Hepatocyte (in vitro differentiated cells): ENCODE measurements around the gene DLG2. TPM values are rescaled to one million over a fixed set of nuclear protein-coding genes. Genes with fewer than 3 reads are reported as not detected.
"Not testable (repeated sequence)": the region's sequence is repeated elsewhere in the genome, so short reads cannot be mapped to it uniquely, and the experiment has no call there.

Source experiments
- DNase-seq: peaks from one replicate; pipeline ENCODE4 v3.0.0-alpha.2; 2016; ENCODE audit warnings: low spot score
- H2AFZ ChIP-seq: fragments of 200-600 bp; sonication (generic); 2 replicates; pipeline ENCODE4 v1.6.0; 2016; ENCODE audit warnings: antibody characterized with exemption, mild to moderate bottlenecking
- H3K27ac ChIP-seq: fragments of 200-600 bp; sonication (generic); 2 replicates; pipeline ENCODE4 v1.5.1; 2016; ENCODE audit warnings: mild to moderate bottlenecking
- H3K27me3 ChIP-seq: fragments of 200-600 bp; sonication (generic); 2 replicates; pipeline ENCODE4 v1.6.1; 2016
- H3K36me3 ChIP-seq: fragments of 200-600 bp; sonication (generic); replicated peaks from 2 replicates; pipeline ENCODE4 v1.5.1; 2016; ENCODE audit warnings: low read depth; ENCODE audit not compliant: insufficient read depth
- H3K4me1 ChIP-seq: fragments of 200-600 bp; sonication (generic); 2 replicates; pipeline ENCODE4 v1.5.1; 2016; ENCODE audit warnings: mild to moderate bottlenecking, moderate library complexity; ENCODE audit not compliant: insufficient read depth
- H3K4me2 ChIP-seq: fragments of 200-600 bp; sonication (generic); 2 replicates; pipeline ENCODE4 v1.6.0; 2016
- H3K4me3 ChIP-seq: fragments of 200-600 bp; sonication (generic); 2 replicates; pipeline ENCODE4 v1.5.1; 2016; ENCODE audit warnings: mild to moderate bottlenecking
- H3K79me2 ChIP-seq: fragments of 200-600 bp; sonication (generic); 2 replicates; pipeline ENCODE4 v1.6.0; 2017; ENCODE audit warnings: mild to moderate bottlenecking
- H3K9me2 ChIP-seq: fragments of 200-600 bp; sonication (generic); replicated peaks from 2 replicates; pipeline ENCODE4 v1.6.0; 2017; ENCODE audit warnings: mild to moderate bottlenecking; ENCODE audit not compliant: insufficient read depth
- H3K9me3 ChIP-seq: fragments of 200-600 bp; sonication (generic); 2 replicates; pipeline ENCODE4 v1.5.1; 2016; ENCODE audit warnings: low read depth, mild to moderate bottlenecking
- H4K20me1 ChIP-seq: fragments of 200-600 bp; sonication (generic); 2 replicates; pipeline ENCODE4 v1.6.0; 2016; ENCODE audit warnings: mild to moderate bottlenecking; ENCODE audit not compliant: insufficient read depth, poor library complexity, severe bottlenecking
- EZH2 ChIP-seq: fragments of 200-600 bp; sonication (generic); IDR thresholded peaks from 2 replicates; pipeline ENCODE4 v1.6.1; 2016; ENCODE audit warnings: antibody characterized with exemption, mild to moderate bottlenecking, borderline replicate concordance
- EZH2phosphoT487 ChIP-seq: fragments of 200-600 bp; sonication (generic); IDR thresholded peaks from one replicate; pipeline ENCODE4 v1.6.1; 2018; ENCODE audit warnings: antibody characterized with exemption, mild to moderate bottlenecking, low read depth, moderate library complexity; ENCODE audit not compliant: unreplicated experiment, severe bottlenecking
- WGBS: methylation state at CpG from one replicate; pipeline ENCODE4 v1.1.6; 2016; ENCODE audit warnings: low lambda C conversion rate; ENCODE audit errors: missing lambda C conversion rate; 5-methylcytosine and 5-hydroxymethylcytosine counted together
- polyA plus RNA-seq: library from polyadenylated mRNA; unstranded; fragments of >200 nt; fragmentation: Nextera tagmentation; extraction: Ambion mirVana; gene quantifications from 2 replicates; pipeline ENCODE4 v1.2.1, GENCODE V29; 2016
- total RNA-seq: library from RNA; depleted of rRNA; stranded (reverse); fragments of >200 nt; gene quantifications from 2 replicates; pipeline ENCODE4 v1.2.3, GENCODE V29; 2014
- TF ChIP-seq, protein P1 (sequence below): fragments of 200-600 bp; sonication (generic); IDR thresholded peaks from 2 replicates; pipeline ENCODE4 v1.5.1; 2016; ENCODE audit warnings: antibody characterized with exemption, mild to moderate bottlenecking; ENCODE audit not compliant: poor library complexity

DLG2 gene
- total and polyA plus RNA-seq, 2 experiments from 2014 or later = 2.6 to 6.8 TPM

DNA sequence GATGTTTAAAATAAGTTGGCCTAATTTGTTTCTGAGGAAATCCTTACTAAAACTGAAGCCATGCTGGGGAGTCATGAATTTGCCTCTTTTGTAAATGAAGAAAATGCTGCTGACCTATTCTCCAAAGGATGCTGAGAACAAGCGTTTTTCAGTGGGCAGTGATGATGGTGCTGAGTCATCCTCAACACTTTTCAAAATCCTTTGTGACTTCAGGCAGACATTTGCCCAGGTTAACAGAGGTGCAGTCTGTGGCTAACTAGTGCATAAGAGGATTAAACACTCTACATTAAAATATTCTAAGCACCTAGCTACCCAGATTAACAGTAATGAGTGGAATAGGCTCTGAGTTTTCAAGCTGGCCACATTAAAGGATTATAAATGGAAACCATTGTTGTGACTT lies 509.0 kb downstream of the DLG2 start:
- Histone ChIP-seq H3K9me2 (no peaks in the 10 kb centered on the region), H3K4me1 (no peaks in the 10 kb centered on the region), H3K4me3 (no peak overlapping the region), H3K36me3 (no peaks in the 10 kb centered on the region), H3K79me2 (no peaks in the 10 kb centered on the region), H3K27ac (no peak overlapping the region), H4K20me1 (no peaks in the 10 kb centered on the region), H3K27me3 (no peaks in the 10 kb centered on the region), H2AFZ (no peak overlapping the region), H3K4me2 (no peak overlapping the region), H3K9me3 (no peaks in the 10 kb centered on the region)
- WGBS = 81% methylated on average over 1 of the region's 1 CpG
- TF ChIP-seq, protein P1, sequence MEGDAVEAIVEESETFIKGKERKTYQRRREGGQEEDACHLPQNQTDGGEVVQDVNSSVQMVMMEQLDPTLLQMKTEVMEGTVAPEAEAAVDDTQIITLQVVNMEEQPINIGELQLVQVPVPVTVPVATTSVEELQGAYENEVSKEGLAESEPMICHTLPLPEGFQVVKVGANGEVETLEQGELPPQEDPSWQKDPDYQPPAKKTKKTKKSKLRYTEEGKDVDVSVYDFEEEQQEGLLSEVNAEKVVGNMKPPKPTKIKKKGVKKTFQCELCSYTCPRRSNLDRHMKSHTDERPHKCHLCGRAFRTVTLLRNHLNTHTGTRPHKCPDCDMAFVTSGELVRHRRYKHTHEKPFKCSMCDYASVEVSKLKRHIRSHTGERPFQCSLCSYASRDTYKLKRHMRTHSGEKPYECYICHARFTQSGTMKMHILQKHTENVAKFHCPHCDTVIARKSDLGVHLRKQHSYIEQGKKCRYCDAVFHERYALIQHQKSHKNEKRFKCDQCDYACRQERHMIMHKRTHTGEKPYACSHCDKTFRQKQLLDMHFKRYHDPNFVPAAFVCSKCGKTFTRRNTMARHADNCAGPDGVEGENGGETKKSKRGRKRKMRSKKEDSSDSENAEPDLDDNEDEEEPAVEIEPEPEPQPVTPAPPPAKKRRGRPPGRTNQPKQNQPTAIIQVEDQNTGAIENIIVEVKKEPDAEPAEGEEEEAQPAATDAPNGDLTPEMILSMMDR = no peak
- no peak for TF ChIP-seq EZH2
- no peak for TF ChIP-seq EZH2phosphoT487
- no peak for DNase-seq

DNA sequence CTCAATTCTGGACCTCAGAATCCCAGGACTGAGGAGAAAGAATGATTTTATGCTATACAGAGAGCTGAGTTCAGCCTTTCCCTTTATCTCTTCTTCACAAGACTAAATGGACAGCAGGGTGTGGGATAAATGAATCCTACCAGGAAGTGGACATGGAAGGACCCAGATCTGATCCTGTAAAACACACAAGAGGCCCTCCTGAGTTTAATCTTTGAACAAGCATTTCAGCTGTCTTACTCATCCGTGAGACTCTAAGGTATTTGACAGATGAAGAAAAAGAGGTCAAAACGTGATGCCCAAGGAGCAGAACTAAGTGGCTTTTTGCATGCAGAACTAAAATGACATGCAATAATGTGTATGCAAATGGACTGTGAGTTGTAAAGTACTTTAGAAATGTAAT lies 511.3 kb downstream of the DLG2 start:
- Histone ChIP-seq H3K79me2 (no peaks in the 10 kb centered on the region), H3K4me2 (no peak overlapping the region), H3K27me3 (no peaks in the 10 kb centered on the region), H3K36me3 (no peaks in the 10 kb centered on the region), H3K27ac (peak overlapping the region; percentile 61), H2AFZ (no peak overlapping the region), H4K20me1 (no peaks in the 10 kb centered on the region), H3K4me1 (no peaks in the 10 kb centered on the region), H3K4me3 (no peak overlapping the region), H3K9me2 (no peaks in the 10 kb centered on the region), H3K9me3 (no peaks in the 10 kb centered on the region)
- no peak for TF ChIP-seq EZH2phosphoT487
- TF ChIP-seq EZH2 = no peak
- TF ChIP-seq, protein P1 = no peak
- 49% methylated on average over 2 of the region's 2 CpGs for WGBS
- peak; percentile 11 for DNase-seq

DNA sequence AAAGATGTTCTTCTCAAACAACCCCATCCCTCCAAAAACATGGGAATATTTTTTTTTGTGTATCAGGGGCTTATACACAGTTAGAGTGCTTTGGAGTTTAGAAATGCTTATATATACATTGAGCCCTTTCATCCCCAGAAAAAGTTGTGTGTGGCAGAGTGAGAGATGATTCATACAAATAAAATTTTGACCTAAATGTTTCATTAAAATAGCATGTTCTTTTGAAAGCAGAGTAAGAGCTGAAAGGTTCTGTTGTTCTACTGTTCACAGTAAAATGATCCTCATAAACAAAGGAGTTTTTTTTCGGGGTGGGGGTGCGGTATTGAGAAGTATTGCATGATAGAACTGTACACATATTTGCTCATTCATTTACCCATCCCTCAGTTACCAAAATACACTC lies 512.4 kb downstream of the DLG2 start:
- Histone ChIP-seq H3K27ac (no peak overlapping the region), H3K9me2 (no peaks in the 10 kb centered on the region), H4K20me1 (no peaks in the 10 kb centered on the region), H3K9me3 (no peaks in the 10 kb centered on the region), H3K79me2 (no peaks in the 10 kb centered on the region), H3K4me1 (no peaks in the 10 kb centered on the region), H2AFZ (no peak overlapping the region), H3K27me3 (no peaks in the 10 kb centered on the region), H3K4me2 (no peak overlapping the region), H3K4me3 (no peak overlapping the region), H3K36me3 (no peaks in the 10 kb centered on the region)
- WGBS = 89% methylated on average over 2 of the region's 2 CpGs
- TF ChIP-seq, protein P1 = no peak
- TF ChIP-seq EZH2phosphoT487 = no peak
- TF ChIP-seq EZH2 = no peak
- DNase-seq = no peak

DNA sequence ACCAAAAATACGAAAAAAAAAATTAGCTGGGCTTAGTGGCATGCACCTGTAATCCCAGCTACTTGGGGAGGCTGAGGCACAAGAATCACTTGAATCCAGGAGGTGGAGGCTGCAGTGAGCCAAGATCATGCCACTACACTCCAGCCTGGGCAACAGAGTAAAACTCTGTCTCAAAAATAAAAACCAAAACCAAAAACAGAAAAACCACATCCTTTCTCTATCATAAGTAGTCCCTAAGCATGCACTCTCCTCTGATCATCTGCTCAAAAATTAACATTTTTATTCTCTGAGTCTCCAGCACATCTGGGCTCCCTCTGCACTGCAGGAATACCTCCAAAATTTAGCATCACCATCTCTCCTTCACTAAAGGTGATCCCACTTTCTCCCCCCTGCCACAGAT lies 516.9 kb downstream of the DLG2 start:
- 100% methylated on average over 1 of the region's 1 CpG for WGBS
- not testable (repeated sequence) for H3K9me2 ChIP-seq, H4K20me1 ChIP-seq, H3K79me2 ChIP-seq, H3K4me2 ChIP-seq, DNase-seq, H3K27ac ChIP-seq, H3K4me1 ChIP-seq, H3K4me3 ChIP-seq, H3K36me3 ChIP-seq, H2AFZ ChIP-seq, H3K27me3 ChIP-seq, H3K9me3 ChIP-seq
